HepG2 (cell line): ENCODE data around the gene KIN. TPM values are rescaled to one million over a fixed set of nuclear protein-coding genes. Genes with fewer than 3 reads are reported as not detected.

Experiments
- ATAC-seq: fragments of 200-7000 bp; cut with Tn5 transposase; 3 replicates; pipeline ENCODE4 v1.9.1; 2020; ENCODE audit warnings: mild to moderate bottlenecking, moderate library complexity
- BruUV-seq: library from RNA; stranded (reverse); fragments of 400-500 nt; replicated peaks from 2 replicates; lab custom pipeline; 2021; lab: Mats Ljungman, UMichigan
- CTCF ChIA-PET: fragments of 300-600 bp; formaldehyde crosslinking; extraction: SDS; loops from one replicate; lab custom pipeline; 2021; ENCODE audit warnings: low total read pairs, inconsistent platforms, low intra/inter-chr PET ratio; lab: Yijun Ruan, JAX
- POLR2A ChIA-PET: fragments of 350-600 bp; sonication (Branson Sonifier 250); formaldehyde crosslinking; loops from one replicate; lab custom pipeline; 2020; ENCODE audit warnings: antibody characterized with exemption, inconsistent platforms; lab: Yijun Ruan, JAX
- DNase-seq: peaks from one replicate; pipeline ENCODE4 v3.0.0-alpha.2; 2015; ENCODE audit warnings: low spot score
- FAIRE-seq: peaks from 3 replicates; lab custom pipeline; 2011; peaks lifted over from hg19 to GRCh38; lab: Jason Lieb, UNC
- H2AFZ ChIP-seq: one replicate; pipeline ENCODE4 v1.6.1; 2011; ENCODE audit warnings: low read length, inconsistent platforms
- H3K27ac ChIP-seq: fragments of 300-600 bp; 3 replicates; pipeline ENCODE4 v1.8.0; 2011; ENCODE audit warnings: mixed run types, mild to moderate bottlenecking, mixed read lengths, low read length, inconsistent platforms; ENCODE audit not compliant: insufficient read depth; ENCODE audit errors: extremely low read length
- H3K27me3 ChIP-seq, 2 experiments: fragments of 200-600 bp in 1 of 2; 2 replicates in 1 of 2; 3 replicates in 1 of 2; pipeline versions ENCODE4 v1.6.0 to v1.8.0; 2011; ENCODE audit warnings: low read length in 2 of 2, mild to moderate bottlenecking in 2 of 2, moderate library complexity in 2 of 2, inconsistent platforms in 1 of 2; ENCODE audit not compliant: insufficient read depth in 2 of 2, control insufficient read depth in 1 of 2
- H3K36me3 ChIP-seq, 2 experiments: fragments of 200-600 bp in 1 of 2; replicated peaks in 1 of 2; 2 replicates in 1 of 2; 3 replicates in 1 of 2; pipeline versions ENCODE4 v1.5.1 to v1.8.0; 2011; ENCODE audit warnings: low read length in 2 of 2, inconsistent platforms in 1 of 2; ENCODE audit not compliant: insufficient read depth in 2 of 2, control insufficient read depth in 1 of 2
- H3K4me1 ChIP-seq: 2 replicates; pipeline ENCODE4 v1.5.1; 2012; ENCODE audit warnings: low read length, inconsistent platforms; ENCODE audit not compliant: insufficient read depth
- H3K4me2 ChIP-seq: 2 replicates; pipeline ENCODE4 v1.6.0; 2011; ENCODE audit warnings: low read depth, low read length, inconsistent platforms
- H3K4me3 ChIP-seq, 3 experiments: fragments of 200-600 bp in 1 of 3; sonication (generic), shearing (Covaris generic) in 1 of 3; replicated peaks in 1 of 3; 2 replicates each; pipeline ENCODE4 v1.5.1; 2011 to 2016; ENCODE audit warnings: low read length in 3 of 3, inconsistent platforms in 2 of 3, low read depth in 2 of 3, mild to moderate bottlenecking in 2 of 3, control low read depth in 1 of 3, mixed read lengths in 1 of 3; ENCODE audit not compliant: insufficient read depth in 1 of 3
- H3K79me2 ChIP-seq: one replicate; pipeline ENCODE4 v1.6.1; 2011; ENCODE audit warnings: low read length, inconsistent platforms; ENCODE audit not compliant: insufficient read depth
- H3K9ac ChIP-seq: 2 replicates; pipeline ENCODE4 v1.6.0; 2011; ENCODE audit warnings: mild to moderate bottlenecking, low read depth, low read length, inconsistent platforms; ENCODE audit not compliant: insufficient read depth
- H3K9me3 ChIP-seq: 2 replicates; pipeline ENCODE4 v1.5.1; 2012; ENCODE audit warnings: mild to moderate bottlenecking, low read length
- H4K20me1 ChIP-seq: 2 replicates; pipeline ENCODE4 v1.6.0; 2011; ENCODE audit warnings: inconsistent platforms, mild to moderate bottlenecking, low read length, moderate library complexity; ENCODE audit not compliant: insufficient read depth
- MTA1 ChIP-seq: sonication (generic); formaldehyde crosslinking; IDR thresholded peaks from 2 replicates; pipeline ENCODE4 v1.4.0; 2020; ENCODE audit warnings: missing genetic modification reagents, mild to moderate bottlenecking, borderline replicate concordance
- PAF1 ChIP-seq: IDR thresholded peaks from 2 replicates; pipeline ENCODE4 v1.6.1; 2016; ENCODE audit warnings: missing genetic modification reagents, missing compliant biosample characterization
- RAD21 ChIP-seq: fragments of 450-650 bp; formaldehyde crosslinking; IDR thresholded peaks from 2 replicates; pipeline ENCODE4 v1.5.0; 2020; ENCODE audit warnings: mild to moderate bottlenecking
- SMC3 ChIP-seq: IDR thresholded peaks from 2 replicates; pipeline ENCODE4 v1.6.1; 2011; ENCODE audit warnings: low read length, improper control_type of control experiment
- STAG1 ChIP-seq: sonication (generic); formaldehyde crosslinking; IDR thresholded peaks from 2 replicates; pipeline ENCODE4 v1.4.0; 2020; ENCODE audit warnings: missing genetic modification reagents
- XRCC5 ChIP-seq: fragments of 200-400 bp; formaldehyde crosslinking; optimal IDR thresholded peaks from 2 replicates; pipeline ENCODE3; 2017; ENCODE audit warnings: mild to moderate bottlenecking, low read length
- ZNF562 ChIP-seq: sonication (generic); formaldehyde crosslinking; IDR thresholded peaks from 2 replicates; pipeline ENCODE4 v1.8.0; 2022; ENCODE audit warnings: missing genetic modification reagents, borderline replicate concordance
- ZNF616 ChIP-seq: sonication (generic); formaldehyde crosslinking; IDR thresholded peaks from 2 replicates; pipeline ENCODE4 v1.5.0; 2020; ENCODE audit warnings: low read depth, mild to moderate bottlenecking, missing genetic modification reagents
- ZNF709 ChIP-seq: sonication (generic); formaldehyde crosslinking; IDR thresholded peaks from 2 replicates; pipeline ENCODE4 v1.5.0; 2020; ENCODE audit warnings: mild to moderate bottlenecking, missing genetic modification reagents
- WGBS: methylation state at CpG from one replicate; pipeline ENCODE4 v1.1.6; 2017; ENCODE audit warnings: low lambda C conversion rate; 5-methylcytosine and 5-hydroxymethylcytosine counted together
- in situ Hi-C: cut with HindIII; loops from 2 replicates; pipeline ENCODE4 v1.10.0; 2017; ENCODE audit warnings: low pct_unique_long_range_greater_than_20kb; ENCODE audit not compliant: extremely low pct_ligation_motif_present
- intact Hi-C: fragments of 100-400 bp; cut with micrococcal nuclease; formaldehyde crosslinking; loops from one replicate; pipeline ENCODE4 v1.10.0; 2022; ENCODE audit not compliant: unreplicated experiment
- polyA plus RNA-seq, 8 experiments: library from polyadenylated mRNA; depleted of rRNA in 3 of 8; stranded (reverse) in 7 of 8; unstranded in 1 of 8; fragments of >200 nt; fragmentation: Illumina TruSeq in 4 of 8; extraction: Trizol in 4 of 8; gene quantifications; 2 replicates each; pipeline versions ENCODE4 v1.2.1 to v1.2.3, GENCODE V29; 2011 to 2016; ENCODE audit warnings: low read depth in 4 of 8, missing spikeins in 1 of 8, mixed read lengths in 1 of 8; ENCODE audit not compliant: insufficient read depth in 1 of 8
- total RNA-seq, 5 experiments: library from RNA; depleted of rRNA; stranded (reverse); fragments of >200 nt; fragmentation: Illumina TruSeq; extraction: Trizol; gene quantifications; 2 replicates each; pipeline ENCODE4 v1.2.3, GENCODE V29; 2016; ENCODE audit warnings: low read depth in 1 of 5
- TF ChIP-seq, protein P1 (sequence below): sonication (generic); formaldehyde crosslinking; IDR thresholded peaks from 2 replicates; pipeline ENCODE4 v1.4.0; 2020; ENCODE audit warnings: missing genetic modification reagents
- TF ChIP-seq, protein P2 (sequence below): sonication (generic); formaldehyde crosslinking; IDR thresholded peaks from 2 replicates; pipeline ENCODE4 v1.5.0; 2020; ENCODE audit warnings: mild to moderate bottlenecking, missing genetic modification reagents, moderate library complexity
- TF ChIP-seq, protein P3 (sequence below): sonication (generic); formaldehyde crosslinking; IDR thresholded peaks from 2 replicates; pipeline ENCODE4 v1.4.0; 2020; ENCODE audit warnings: missing genetic modification reagents
- TF ChIP-seq, protein P4 (sequence below): IDR thresholded peaks from 2 replicates; pipeline ENCODE4 v1.6.1; 2016; ENCODE audit warnings: low read depth

KIN gene
- total and polyA plus RNA-seq, 2 of the 13 experiments (the other 11 are each of a cell fraction or from before 2014, with no cell fraction given) = 4.9 to 23.2 TPM

DNA sequence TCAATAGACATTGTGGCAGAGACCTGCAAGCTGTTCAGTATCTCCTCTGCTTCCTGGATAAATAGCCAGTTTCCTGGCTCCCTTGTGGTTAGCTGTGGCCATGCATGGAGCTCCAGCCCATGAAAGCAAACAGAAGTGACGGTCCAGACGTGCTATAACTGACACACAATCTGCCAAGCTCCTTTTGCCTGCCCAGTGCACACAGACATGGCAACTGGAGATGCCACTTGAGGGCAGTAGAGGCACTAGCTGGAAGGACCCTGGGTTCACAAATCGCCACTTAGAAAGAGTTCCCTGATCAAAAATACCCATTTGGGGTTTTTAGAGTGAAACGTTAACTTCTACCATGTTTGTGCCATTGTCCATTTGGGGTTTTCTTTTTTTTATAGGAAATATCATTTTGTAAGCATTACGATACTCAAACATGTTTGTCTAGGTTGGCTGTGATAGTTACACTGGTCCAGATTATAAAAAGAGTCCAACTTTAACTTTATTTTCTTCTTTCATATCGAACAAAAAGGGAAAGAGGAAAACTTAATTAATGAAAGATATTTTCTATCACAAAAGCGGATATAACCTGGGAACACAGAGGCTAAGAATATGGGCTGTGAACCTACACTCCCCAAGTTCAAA, 31.3 kb downstream of the KIN start:
- peak; percentile 87 for ATAC-seq
- WGBS = 80% methylated on average over 7 of the region's 7 CpGs
- in situ Hi-C loops (loop anchor here (25.0 kb wide), 1 partner anchor 1556 kb away; no protein-coding TSS in a partner anchor), intact Hi-C loops (loop anchor here (2.0 to 5.0 kb wide), 3 partner anchors 61 to 1546 kb away; partner anchors contain the start of gene TAF3)
- POLR2A ChIA-PET = interaction anchor here (0.6 to 1.9 kb wide), 5 partner anchors 11 to 70 kb away, joined by 3 to 8 read pairs (median 4); partner anchors contain the start of genes ATP5F1C, ITIH2 and KIN
- Histone ChIP-seq H3K27me3 (no peaks in the 10 kb centered on the region), H3K4me2 (no peak overlapping the region), H3K9me3 (no peaks in the 10 kb centered on the region), H4K20me1 (no peaks in the 10 kb centered on the region), H3K4me3 (no peak overlapping the region), H3K4me1 (no peaks in the 10 kb centered on the region), H3K36me3 (peaks cover 5 to 56% of the 10 kb centered on the region in 2 experiments), H3K79me2 (no peaks in the 10 kb centered on the region), H3K27ac (no peak overlapping the region), H2AFZ (no peak overlapping the region), H3K9ac (no peak overlapping the region)
- CTCF ChIA-PET = interaction anchor here (0.7 to 1.9 kb wide), 2 partner anchors 231 to 1545 kb away, joined by 3 to 10 read pairs; no protein-coding TSS in a partner anchor
- FAIRE-seq = peak; percentile 39
- BruUV-seq = no TSS peak
- DNase-seq = peak; percentile 41
- TF ChIP-seq, protein P1, sequence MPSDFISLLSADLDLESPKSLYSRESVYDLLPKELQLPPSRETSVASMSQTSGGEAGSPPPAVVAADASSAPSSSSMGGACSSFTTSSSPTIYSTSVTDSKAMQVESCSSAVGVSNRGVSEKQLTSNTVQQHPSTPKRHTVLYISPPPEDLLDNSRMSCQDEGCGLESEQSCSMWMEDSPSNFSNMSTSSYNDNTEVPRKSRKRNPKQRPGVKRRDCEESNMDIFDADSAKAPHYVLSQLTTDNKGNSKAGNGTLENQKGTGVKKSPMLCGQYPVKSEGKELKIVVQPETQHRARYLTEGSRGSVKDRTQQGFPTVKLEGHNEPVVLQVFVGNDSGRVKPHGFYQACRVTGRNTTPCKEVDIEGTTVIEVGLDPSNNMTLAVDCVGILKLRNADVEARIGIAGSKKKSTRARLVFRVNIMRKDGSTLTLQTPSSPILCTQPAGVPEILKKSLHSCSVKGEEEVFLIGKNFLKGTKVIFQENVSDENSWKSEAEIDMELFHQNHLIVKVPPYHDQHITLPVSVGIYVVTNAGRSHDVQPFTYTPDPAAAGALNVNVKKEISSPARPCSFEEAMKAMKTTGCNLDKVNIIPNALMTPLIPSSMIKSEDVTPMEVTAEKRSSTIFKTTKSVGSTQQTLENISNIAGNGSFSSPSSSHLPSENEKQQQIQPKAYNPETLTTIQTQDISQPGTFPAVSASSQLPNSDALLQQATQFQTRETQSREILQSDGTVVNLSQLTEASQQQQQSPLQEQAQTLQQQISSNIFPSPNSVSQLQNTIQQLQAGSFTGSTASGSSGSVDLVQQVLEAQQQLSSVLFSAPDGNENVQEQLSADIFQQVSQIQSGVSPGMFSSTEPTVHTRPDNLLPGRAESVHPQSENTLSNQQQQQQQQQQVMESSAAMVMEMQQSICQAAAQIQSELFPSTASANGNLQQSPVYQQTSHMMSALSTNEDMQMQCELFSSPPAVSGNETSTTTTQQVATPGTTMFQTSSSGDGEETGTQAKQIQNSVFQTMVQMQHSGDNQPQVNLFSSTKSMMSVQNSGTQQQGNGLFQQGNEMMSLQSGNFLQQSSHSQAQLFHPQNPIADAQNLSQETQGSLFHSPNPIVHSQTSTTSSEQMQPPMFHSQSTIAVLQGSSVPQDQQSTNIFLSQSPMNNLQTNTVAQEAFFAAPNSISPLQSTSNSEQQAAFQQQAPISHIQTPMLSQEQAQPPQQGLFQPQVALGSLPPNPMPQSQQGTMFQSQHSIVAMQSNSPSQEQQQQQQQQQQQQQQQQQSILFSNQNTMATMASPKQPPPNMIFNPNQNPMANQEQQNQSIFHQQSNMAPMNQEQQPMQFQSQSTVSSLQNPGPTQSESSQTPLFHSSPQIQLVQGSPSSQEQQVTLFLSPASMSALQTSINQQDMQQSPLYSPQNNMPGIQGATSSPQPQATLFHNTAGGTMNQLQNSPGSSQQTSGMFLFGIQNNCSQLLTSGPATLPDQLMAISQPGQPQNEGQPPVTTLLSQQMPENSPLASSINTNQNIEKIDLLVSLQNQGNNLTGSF (CRISPR knock-in tag) = no peak
- TF ChIP-seq STAG1 (CRISPR knock-in tag) = peak; percentile 74
- TF ChIP-seq PAF1 (CRISPR knock-in tag) = no peak
- peak; percentile 24 for TF ChIP-seq XRCC5
- TF ChIP-seq ZNF616 = no peak
- TF ChIP-seq ZNF562 (CRISPR knock-in tag) = no peak
- TF ChIP-seq SMC3 = peak; percentile 73
- peak; percentile 54; the same call in 1 of the 2 replicates for TF ChIP-seq RAD21
- TF ChIP-seq ZNF709 (CRISPR knock-in tag) = no peak
- TF ChIP-seq, protein P2, sequence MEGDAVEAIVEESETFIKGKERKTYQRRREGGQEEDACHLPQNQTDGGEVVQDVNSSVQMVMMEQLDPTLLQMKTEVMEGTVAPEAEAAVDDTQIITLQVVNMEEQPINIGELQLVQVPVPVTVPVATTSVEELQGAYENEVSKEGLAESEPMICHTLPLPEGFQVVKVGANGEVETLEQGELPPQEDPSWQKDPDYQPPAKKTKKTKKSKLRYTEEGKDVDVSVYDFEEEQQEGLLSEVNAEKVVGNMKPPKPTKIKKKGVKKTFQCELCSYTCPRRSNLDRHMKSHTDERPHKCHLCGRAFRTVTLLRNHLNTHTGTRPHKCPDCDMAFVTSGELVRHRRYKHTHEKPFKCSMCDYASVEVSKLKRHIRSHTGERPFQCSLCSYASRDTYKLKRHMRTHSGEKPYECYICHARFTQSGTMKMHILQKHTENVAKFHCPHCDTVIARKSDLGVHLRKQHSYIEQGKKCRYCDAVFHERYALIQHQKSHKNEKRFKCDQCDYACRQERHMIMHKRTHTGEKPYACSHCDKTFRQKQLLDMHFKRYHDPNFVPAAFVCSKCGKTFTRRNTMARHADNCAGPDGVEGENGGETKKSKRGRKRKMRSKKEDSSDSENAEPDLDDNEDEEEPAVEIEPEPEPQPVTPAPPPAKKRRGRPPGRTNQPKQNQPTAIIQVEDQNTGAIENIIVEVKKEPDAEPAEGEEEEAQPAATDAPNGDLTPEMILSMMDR = peak; percentile 73
- TF ChIP-seq, protein P3, sequence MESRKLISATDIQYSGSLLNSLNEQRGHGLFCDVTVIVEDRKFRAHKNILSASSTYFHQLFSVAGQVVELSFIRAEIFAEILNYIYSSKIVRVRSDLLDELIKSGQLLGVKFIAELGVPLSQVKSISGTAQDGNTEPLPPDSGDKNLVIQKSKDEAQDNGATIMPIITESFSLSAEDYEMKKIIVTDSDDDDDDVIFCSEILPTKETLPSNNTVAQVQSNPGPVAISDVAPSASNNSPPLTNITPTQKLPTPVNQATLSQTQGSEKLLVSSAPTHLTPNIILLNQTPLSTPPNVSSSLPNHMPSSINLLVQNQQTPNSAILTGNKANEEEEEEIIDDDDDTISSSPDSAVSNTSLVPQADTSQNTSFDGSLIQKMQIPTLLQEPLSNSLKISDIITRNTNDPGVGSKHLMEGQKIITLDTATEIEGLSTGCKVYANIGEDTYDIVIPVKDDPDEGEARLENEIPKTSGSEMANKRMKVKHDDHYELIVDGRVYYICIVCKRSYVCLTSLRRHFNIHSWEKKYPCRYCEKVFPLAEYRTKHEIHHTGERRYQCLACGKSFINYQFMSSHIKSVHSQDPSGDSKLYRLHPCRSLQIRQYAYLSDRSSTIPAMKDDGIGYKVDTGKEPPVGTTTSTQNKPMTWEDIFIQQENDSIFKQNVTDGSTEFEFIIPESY (CRISPR knock-in tag) = 0 out of 2 replicates have a peak, but pooled peaks have one; percentile 10
- TF ChIP-seq, protein P4, sequence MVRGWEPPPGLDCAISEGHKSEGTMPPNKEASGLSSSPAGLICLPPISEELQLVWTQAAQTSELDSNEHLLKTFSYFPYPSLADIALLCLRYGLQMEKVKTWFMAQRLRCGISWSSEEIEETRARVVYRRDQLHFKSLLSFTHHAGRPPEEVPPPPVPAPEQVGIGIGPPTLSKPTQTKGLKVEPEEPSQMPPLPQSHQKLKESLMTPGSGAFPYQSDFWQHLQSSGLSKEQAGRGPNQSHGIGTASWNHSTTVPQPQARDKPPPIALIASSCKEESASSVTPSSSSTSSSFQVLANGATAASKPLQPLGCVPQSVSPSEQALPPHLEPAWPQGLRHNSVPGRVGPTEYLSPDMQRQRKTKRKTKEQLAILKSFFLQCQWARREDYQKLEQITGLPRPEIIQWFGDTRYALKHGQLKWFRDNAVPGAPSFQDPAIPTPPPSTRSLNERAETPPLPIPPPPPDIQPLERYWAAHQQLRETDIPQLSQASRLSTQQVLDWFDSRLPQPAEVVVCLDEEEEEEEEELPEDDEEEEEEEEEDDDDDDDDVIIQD = no peak
- no peak for TF ChIP-seq MTA1
